ENCODE results near the gene CNMD.

DNA sequence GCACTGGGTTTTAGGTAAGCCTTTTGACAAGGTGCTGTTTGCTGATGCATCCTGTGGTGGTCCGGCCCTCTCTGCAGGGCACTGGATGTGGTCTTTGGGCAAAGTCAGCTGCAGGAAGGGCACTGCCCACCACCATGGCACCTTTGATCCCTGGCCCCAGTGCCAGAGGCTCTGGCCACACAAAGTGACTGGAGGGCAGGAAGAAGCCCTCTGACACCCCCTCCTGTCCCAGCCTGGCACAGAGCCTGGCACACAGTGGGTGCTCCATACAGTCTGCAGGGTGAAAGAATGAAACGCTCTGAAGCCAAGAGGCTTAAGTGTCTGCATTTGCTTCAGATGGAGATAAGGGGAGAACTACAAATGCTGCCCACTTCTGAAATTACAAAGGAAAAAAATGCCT, 47.6 kb upstream of the CNMD start:
- TF ChIP-seq, protein P1, sequence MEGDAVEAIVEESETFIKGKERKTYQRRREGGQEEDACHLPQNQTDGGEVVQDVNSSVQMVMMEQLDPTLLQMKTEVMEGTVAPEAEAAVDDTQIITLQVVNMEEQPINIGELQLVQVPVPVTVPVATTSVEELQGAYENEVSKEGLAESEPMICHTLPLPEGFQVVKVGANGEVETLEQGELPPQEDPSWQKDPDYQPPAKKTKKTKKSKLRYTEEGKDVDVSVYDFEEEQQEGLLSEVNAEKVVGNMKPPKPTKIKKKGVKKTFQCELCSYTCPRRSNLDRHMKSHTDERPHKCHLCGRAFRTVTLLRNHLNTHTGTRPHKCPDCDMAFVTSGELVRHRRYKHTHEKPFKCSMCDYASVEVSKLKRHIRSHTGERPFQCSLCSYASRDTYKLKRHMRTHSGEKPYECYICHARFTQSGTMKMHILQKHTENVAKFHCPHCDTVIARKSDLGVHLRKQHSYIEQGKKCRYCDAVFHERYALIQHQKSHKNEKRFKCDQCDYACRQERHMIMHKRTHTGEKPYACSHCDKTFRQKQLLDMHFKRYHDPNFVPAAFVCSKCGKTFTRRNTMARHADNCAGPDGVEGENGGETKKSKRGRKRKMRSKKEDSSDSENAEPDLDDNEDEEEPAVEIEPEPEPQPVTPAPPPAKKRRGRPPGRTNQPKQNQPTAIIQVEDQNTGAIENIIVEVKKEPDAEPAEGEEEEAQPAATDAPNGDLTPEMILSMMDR (IDR thresholded peaks at IDR 0.05) = no peak
- TF ChIP-seq POLR2AphosphoS5 (IDR thresholded peaks at IDR 0.05) = no peak
- no peak for TF ChIP-seq POLR2A (IDR thresholded peaks at IDR 0.05)
- TF ChIP-seq EP300 (IDR thresholded peaks at IDR 0.05) = no peak
